DOHH2 (cell line): Measurements from ENCODE around the gene ARPC5L.

Source experiments
- EZH2phosphoT487 ChIP-seq: fragments of 200-600 bp; sonication (generic); IDR thresholded peaks from 2 replicates; pipeline ENCODE4 v1.6.1; 2017; ENCODE audit warnings: borderline replicate concordance, mild to moderate bottlenecking, antibody characterized with exemption, low read length, moderate library complexity, mixed read lengths
- TF ChIP-seq, protein P1 (sequence below): fragments of 200-600 bp; sonication (generic); IDR thresholded peaks from one replicate; pipeline ENCODE4 v1.5.1; 2014; ENCODE audit warnings: antibody characterized with exemption, mild to moderate bottlenecking, low read depth, low read length; ENCODE audit not compliant: poor library complexity, severe bottlenecking

DNA sequence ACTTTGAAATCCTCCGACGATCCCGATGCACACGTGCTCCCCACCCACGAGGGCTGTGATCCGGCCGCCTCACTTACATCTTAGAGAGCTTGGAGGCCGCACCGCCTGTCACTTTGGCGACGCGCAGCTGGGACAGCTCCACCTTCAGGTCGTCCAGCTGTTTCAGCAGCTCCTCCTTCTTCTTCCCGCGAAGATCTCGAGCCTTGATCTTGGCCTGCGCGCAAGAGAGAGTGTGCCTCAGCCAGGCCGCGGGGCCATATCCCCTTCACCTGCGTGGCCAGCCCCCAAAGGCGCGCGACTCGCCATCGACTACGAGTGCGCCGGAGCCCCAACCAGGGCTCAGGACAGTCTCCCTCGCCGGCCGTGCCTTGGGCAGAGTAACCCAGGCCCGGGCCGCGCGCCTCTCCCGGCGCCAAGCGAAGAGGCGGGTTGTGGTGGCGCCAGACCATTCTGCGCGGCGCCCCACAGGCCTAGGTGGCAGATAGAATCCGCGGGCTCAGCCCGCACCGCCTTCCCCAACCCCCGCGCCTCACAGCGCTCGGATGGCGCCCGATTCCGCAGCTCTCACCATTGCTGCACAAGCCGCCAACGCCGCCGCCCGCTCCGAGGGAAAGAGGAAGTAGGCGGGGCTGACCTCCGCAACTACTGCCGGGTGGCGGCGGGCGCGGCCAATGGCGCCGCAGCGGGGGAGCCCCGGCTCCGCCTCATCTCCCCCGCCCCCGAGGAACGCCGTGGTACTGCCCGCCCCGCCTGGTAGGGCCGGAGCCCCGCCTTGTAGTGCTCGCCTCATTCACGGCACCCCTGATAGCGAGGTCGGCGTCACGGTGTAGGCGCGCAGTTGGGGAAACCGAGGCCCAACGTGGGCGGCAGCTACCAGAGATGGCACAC is at the start of gene ARPC5L, which contains the start of gene RPL35:
- TF ChIP-seq, protein P1, sequence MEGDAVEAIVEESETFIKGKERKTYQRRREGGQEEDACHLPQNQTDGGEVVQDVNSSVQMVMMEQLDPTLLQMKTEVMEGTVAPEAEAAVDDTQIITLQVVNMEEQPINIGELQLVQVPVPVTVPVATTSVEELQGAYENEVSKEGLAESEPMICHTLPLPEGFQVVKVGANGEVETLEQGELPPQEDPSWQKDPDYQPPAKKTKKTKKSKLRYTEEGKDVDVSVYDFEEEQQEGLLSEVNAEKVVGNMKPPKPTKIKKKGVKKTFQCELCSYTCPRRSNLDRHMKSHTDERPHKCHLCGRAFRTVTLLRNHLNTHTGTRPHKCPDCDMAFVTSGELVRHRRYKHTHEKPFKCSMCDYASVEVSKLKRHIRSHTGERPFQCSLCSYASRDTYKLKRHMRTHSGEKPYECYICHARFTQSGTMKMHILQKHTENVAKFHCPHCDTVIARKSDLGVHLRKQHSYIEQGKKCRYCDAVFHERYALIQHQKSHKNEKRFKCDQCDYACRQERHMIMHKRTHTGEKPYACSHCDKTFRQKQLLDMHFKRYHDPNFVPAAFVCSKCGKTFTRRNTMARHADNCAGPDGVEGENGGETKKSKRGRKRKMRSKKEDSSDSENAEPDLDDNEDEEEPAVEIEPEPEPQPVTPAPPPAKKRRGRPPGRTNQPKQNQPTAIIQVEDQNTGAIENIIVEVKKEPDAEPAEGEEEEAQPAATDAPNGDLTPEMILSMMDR: peak; percentile 48
- TF ChIP-seq EZH2phosphoT487: no peak
